Natural killer cell (primary cell): ENCODE results near the gene GBE1. TPM values are rescaled to one million over a fixed set of nuclear protein-coding genes. Genes with fewer than 3 reads are reported as not detected.

Experiments used
- ATAC-seq, 3 donors: fragments of 150-1000 bp in 2 of 3; fragments of 200-7000 bp in 1 of 3; cut with Tn5 transposase; 1 replicate in 1 of 3; 2 replicates in 2 of 3; pipeline ENCODE4 v1.10.0; 2021; ENCODE audit warnings: mild to moderate bottlenecking in 2 of 3, moderate library complexity in 2 of 3
- DNase-seq, 2 donors: peaks; one replicate each; pipeline versions ENCODE4 v3.0.0 to v3.0.0-alpha.2; 2013 to 2021; ENCODE audit warnings: mixed read lengths in 1 of 2
- H3K27ac ChIP-seq: one replicate; pipeline ENCODE4 v1.5.1; 2013; ENCODE audit warnings: mild to moderate bottlenecking, low read length
- H3K27me3 ChIP-seq: one replicate; pipeline ENCODE4 v1.6.1; 2013; ENCODE audit warnings: low read length; ENCODE audit not compliant: control insufficient read depth, insufficient read depth
- H3K36me3 ChIP-seq: one replicate; pipeline ENCODE4 v1.6.1; 2013; ENCODE audit warnings: low read length; ENCODE audit not compliant: control insufficient read depth, insufficient read depth
- H3K4me1 ChIP-seq: one replicate; pipeline ENCODE4 v1.6.1; 2013; ENCODE audit warnings: low read length; ENCODE audit not compliant: control insufficient read depth, insufficient read depth
- H3K4me3 ChIP-seq: one replicate; pipeline ENCODE4 v1.5.1; 2013; ENCODE audit warnings: low read length
- H3K9me3 ChIP-seq: one replicate; pipeline ENCODE4 v1.6.1; 2013; ENCODE audit warnings: low read length; ENCODE audit not compliant: control insufficient read depth, insufficient read depth
- H3K27ac Mint-ChIP-seq, 2 donors: one replicate each; pipeline ENCODE4 v1.8.0; 2022; ENCODE audit warnings: mild to moderate bottlenecking in 2 of 2, mixed read lengths in 2 of 2, moderate library complexity in 1 of 2
- H3K27me3 Mint-ChIP-seq, 2 donors: one replicate each; pipeline ENCODE4 v1.8.0; 2022; ENCODE audit warnings: low read depth in 2 of 2, mixed read lengths in 2 of 2
- H3K36me3 Mint-ChIP-seq: one replicate; pipeline ENCODE4 v1.8.0; 2022; ENCODE audit warnings: mixed read lengths
- H3K4me1 Mint-ChIP-seq, 2 donors: one replicate each; pipeline ENCODE4 v1.8.0; 2022; ENCODE audit warnings: mixed read lengths in 2 of 2
- H3K4me3 Mint-ChIP-seq: one replicate; pipeline ENCODE4 v1.8.0; 2022; ENCODE audit warnings: mild to moderate bottlenecking, moderate library complexity, mixed read lengths
- H3K9me3 Mint-ChIP-seq, 2 donors: one replicate each; pipeline ENCODE4 v1.8.0; 2022; ENCODE audit warnings: mixed read lengths in 2 of 2
- CTCF ChIP-seq: fragments of 200-600 bp; IDR thresholded peaks from one replicate; pipeline ENCODE4 v1.8.0; 2022; ENCODE audit warnings: antibody characterized with exemption
- WGBS: methylation state at CpG from one replicate; pipeline ENCODE4 v1.1.7; 2013; ENCODE audit warnings: missing lambda C conversion rate; ENCODE audit not compliant: insufficient coverage; 5-methylcytosine and 5-hydroxymethylcytosine counted together
- intact Hi-C: fragments of 100-400 bp; cut with micrococcal nuclease; formaldehyde crosslinking; loops from one replicate; pipeline ENCODE4 v1.14.2; 2022
- total RNA-seq, 4 donors: library from RNA; stranded (reverse); fragments of 120-200 nt in 1 of 4; gene quantifications; one replicate each; pipeline versions ENCODE4 v1.2.3 to v1.2.4, GENCODE V29; 2013 to 2022

Gene GBE1
- total RNA-seq, 3 donors from 2014 or later (not counting 1 experiment from before 2014, with no cell fraction given): 8.8 to 11.8 (median 9.7) TPM

DNA sequence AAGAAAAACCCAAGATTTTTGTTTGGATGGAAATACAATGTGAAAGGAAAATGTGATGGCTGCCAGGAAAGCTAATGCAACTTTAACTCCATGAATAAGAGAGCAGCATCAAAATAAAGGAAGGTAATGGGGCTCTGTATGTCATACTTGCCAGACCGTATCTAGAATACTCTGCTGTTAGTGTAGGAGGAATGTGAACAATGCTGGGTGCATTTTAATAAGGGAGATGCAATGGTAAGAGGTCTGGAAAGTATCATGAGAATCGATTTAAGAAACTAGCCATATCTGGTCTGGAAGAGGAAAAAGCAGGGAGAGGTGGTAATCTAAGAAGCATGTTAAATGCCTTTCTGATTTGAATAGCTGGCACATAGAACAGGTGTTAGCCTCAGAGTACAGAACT lies 239.6 kb downstream of the GBE1 start:
- Mint-ChIP-seq H3K27ac (no peak overlapping the region), H3K4me3 (no peak overlapping the region), H3K9me3 (peaks cover 5 to 9% of the 10 kb centered on the region in 2 donors), H3K4me1 (no peaks in the 10 kb centered on the region), H3K27me3 (no peaks in the 10 kb centered on the region), H3K36me3 (peaks cover 6% of the 10 kb centered on the region)
- ATAC-seq (no peak), DNase-seq (no peak)
- TF ChIP-seq CTCF: no peak
- Histone ChIP-seq H3K4me1 (no peaks in the 10 kb centered on the region), H3K36me3 (no peaks in the 10 kb centered on the region), H3K27me3 (no peaks in the 10 kb centered on the region), H3K27ac (no peak overlapping the region), H3K4me3 (no peak overlapping the region), H3K9me3 (no peaks in the 10 kb centered on the region)
- intact Hi-C loops: no loop called here
- 97% methylated on average over 2 of the region's 2 CpGs for WGBS

- H3K9me3 ChIP-seq: no peaks in the 10 kb centered on the region
- ATAC-seq (no peak), DNase-seq (no peak)
- H3K4me1 ChIP-seq: no peaks in the 10 kb centered on the region
- no peaks in the 10 kb centered on the region for H3K36me3 ChIP-seq
- no peak for TF ChIP-seq CTCF
- Mint-ChIP-seq H3K4me1 (no peaks in the 10 kb centered on the region), H3K4me3 (no peak overlapping the region), H3K27me3 (no peaks in the 10 kb centered on the region), H3K9me3 (peaks cover 0 to 2% of the 10 kb centered on the region in 2 donors), H3K27ac (no peak overlapping the region), H3K36me3 (no peaks in the 10 kb centered on the region)
- H3K27me3 ChIP-seq: no peaks in the 10 kb centered on the region
- intact Hi-C loops: no loop called here
- no peak overlapping the region for H3K27ac ChIP-seq
- H3K4me3 ChIP-seq: no peak overlapping the region
These were observed 242.5 kb downstream of the GBE1 start for GRCh38 chr3:81518945-81519344.

DNA sequence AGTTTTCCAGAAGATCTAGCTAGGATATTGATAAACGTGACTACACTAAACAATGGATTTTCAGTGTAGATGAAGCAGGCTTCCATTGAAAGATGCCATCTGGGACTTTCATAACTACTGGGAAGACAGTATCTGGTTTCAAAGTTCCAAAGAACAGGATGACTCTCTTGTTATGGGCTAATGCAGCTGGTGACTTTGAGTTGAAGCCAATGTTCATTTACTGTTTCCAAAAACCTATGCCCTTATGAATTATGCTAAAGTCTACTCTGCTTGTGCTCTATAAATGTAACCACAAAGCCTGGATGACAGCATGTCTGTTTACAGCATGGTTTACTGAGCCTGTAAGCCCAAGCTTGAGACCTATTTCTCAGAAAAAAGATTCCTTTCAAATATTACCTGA lies 245.4 kb downstream of the GBE1 start:
- no peaks in the 10 kb centered on the region for H3K4me1 Mint-ChIP-seq
- H3K27me3 ChIP-seq: no peaks in the 10 kb centered on the region
- H3K27ac ChIP-seq: no peak overlapping the region
- intact Hi-C loops: no loop called here
- H3K4me3 Mint-ChIP-seq: no peak overlapping the region
- H3K4me3 ChIP-seq: no peak overlapping the region
- no peak for TF ChIP-seq CTCF
- peaks cover 3 to 4% of the 10 kb centered on the region in 2 donors for H3K9me3 Mint-ChIP-seq
- no peak overlapping the region for H3K27ac Mint-ChIP-seq
- no peaks in the 10 kb centered on the region for H3K4me1 ChIP-seq
- 94% methylated on average over 1 of the region's 1 CpG for WGBS
- DNase-seq (no peak), ATAC-seq (no peak)
- no peaks in the 10 kb centered on the region for H3K27me3 Mint-ChIP-seq
- H3K36me3 Mint-ChIP-seq: no peaks in the 10 kb centered on the region
- no peaks in the 10 kb centered on the region for H3K36me3 ChIP-seq
- H3K9me3 ChIP-seq: no peaks in the 10 kb centered on the region

DNA sequence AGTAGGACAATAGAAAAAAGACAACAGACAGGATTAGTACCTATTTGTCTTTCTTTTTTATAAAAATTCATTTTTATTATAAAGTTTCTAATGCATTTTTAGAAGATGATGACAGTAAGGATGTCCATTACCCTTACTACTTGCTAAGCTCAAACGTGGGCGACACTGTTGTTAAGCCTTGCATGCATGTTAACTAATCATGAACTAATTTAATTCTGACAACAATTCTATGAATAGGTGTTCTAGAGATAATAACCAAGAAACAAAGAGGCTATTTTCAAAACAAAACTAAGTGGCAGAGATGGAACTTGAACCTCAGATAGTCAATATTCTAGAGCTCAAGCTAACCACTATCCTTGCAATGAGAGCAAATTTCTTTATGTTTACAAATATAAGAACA lies 247.9 kb downstream of the GBE1 start:
- H3K4me1 Mint-ChIP-seq: no peaks in the 10 kb centered on the region
- no peak for TF ChIP-seq CTCF
- intact Hi-C loops: no loop called here

More for the DNA sequence above, 247.9 kb downstream of the GBE1 start:
- Mint-ChIP-seq H3K27me3 (no peaks in the 10 kb centered on the region), H3K36me3 (no peaks in the 10 kb centered on the region), H3K4me3 (no peak overlapping the region), H3K9me3 (peaks cover 3 to 4% of the 10 kb centered on the region in 2 donors), H3K27ac (no peak overlapping the region)
- DNase-seq (no peak), ATAC-seq (no peak)
- Histone ChIP-seq H3K4me1 (no peaks in the 10 kb centered on the region), H3K36me3 (no peaks in the 10 kb centered on the region), H3K4me3 (no peak overlapping the region), H3K27me3 (no peaks in the 10 kb centered on the region), H3K9me3 (no peaks in the 10 kb centered on the region), H3K27ac (no peak overlapping the region)
- WGBS: no CpG with 5 or more reads among the region's 2 CpGs
